ENCODE measurements around the gene PROX2. TPM values are rescaled to one million over a fixed set of nuclear protein-coding genes. Genes with fewer than 3 reads are reported as not detected.

PROX2 gene
- total RNA-seq, 1 donor from 2014 or later, result not detected

DNA sequence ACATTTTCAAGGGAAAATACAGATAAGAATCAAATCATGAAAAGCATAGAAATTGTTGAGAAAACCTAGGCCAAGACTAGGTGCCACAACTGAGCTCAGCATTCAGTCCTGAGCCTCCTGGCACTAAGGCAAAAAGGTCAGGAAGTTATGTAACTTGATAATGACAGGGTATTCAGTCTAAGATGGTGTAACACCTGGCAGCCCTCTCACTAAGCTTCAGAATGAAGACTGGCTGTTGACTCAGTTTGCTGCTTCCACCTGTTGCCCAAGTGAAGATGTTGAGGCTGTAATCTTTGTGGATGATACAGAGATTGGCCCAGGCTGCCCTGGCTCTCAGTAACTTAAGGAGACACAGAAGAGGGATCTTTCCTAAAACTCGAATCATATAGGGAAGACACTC is 19.6 kb downstream of the PROX2 start:
- intact Hi-C loops (cut with DNase I), result no loop called here
- DNase-seq (ENCODE audit: low spot score), result no peak

DNA sequence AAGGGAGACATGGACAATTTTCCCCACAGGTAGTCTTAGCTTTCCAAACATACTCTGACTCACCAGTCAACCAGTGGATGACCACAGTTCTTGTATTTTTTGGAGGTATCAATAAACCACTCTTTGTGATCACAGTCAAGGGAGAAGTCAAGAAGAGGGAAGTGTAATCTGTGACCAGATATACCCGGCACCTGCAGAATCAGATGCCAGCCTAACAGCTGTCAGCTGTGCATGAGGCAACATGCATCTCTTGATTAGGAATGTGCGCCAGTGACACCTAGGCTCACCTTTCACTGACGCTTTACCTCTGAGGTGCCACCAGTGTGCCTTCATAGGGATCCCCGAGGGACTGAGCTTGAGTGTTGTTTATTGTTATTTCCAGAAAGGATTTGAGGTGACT is 20.0 kb downstream of the PROX2 start:
- intact Hi-C loops (cut with DNase I), result no loop called here
- no peak for DNase-seq (ENCODE audit: low spot score)

DNA sequence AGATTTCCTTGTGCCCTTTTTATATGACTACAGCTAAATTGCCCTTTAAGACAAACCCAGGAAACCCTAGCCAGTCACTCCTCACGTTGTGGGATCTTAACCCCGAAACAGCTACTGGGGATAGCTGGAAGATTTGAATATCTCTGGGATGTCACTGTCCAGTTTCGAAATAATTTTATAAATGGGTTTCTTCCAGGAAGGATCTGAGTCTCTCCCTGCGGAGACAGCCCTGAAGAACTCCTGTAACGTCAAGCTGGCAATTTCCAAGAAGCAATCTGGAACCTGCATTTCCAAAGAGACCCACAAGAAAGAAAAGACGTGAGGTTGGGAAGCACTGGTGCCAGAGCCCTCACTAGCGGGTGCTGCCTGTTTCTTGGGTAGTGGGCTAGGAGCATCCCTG is 20.9 kb downstream of the PROX2 start:
- no peak for DNase-seq (ENCODE audit: low spot score)
- intact Hi-C loops (cut with DNase I), result no loop called here

DNA sequence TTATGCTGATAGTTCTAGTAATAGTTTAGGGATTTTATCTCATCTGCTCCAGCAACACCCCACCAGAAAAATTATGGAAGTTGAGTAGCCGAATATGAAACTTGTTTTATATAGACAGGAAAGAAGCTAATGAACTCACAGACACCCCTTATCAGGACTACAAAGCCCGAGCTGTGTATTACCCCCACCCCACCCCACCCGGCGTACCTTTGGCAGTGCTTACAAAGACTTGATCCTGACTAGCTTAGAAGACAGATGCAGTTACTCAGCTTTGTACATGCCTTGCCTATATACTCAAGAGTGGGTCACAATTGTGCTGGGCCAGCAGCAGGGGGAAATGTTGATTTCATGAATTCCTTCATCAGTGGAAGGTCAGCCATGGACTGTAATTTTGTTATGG is 22.4 kb downstream of the PROX2 start:
- intact Hi-C loops (cut with DNase I), result no loop called here
- DNase-seq (ENCODE audit: low spot score), result no peak

DNA sequence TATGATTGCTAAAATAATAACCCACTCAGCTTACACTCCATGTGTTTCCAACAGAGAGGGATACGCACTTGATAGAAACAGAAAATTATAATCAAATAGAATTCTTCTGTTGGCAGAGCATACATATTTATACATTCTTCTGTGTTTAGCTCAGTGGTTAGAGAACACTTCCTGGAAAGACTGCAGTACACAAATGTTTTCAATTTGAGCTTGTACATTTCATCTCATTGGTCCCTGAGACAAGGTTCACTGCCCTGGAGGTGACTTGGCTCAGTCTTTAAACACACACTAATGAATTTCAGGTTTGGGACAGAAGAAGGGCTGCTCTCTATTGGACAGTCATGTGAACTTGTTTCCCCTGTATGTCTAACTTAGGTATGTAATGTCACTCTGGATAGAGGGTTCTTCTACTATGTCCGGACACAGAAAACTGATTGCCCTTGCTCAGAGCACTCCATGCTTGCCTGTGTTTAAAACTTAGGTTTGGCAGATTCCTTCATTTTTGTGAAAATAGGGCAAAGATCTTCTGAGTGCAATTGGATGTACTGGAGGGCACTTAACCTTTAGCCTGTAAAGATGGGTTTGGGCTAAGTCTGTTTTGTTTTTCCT is 22.9 kb downstream of the PROX2 start:
- intact Hi-C loops (cut with DNase I), result no loop called here
- DNase-seq (ENCODE audit: low spot score), result no peak

DNA sequence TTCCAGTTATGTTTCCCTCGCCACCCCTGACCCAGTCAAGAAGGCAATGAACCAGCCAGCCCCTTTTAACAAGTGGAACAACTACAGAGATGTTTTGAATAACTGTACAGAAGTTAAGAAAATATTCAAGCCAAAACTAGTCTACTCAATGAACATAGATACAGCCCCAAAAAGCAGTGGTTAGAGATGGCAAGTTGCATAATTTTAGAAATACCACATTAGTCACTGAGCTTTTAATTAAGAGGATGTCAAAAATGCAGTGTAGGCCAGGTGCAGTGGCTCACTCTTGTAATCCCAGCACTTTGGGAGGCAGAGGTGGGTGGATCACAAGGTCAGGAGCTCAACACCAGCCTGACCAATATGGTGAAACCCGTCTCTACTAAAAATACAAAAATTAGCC is 27.2 kb downstream of the PROX2 start:
- no peak for DNase-seq (ENCODE audit: low spot score)
- intact Hi-C loops (cut with DNase I), result no loop called here

DNA sequence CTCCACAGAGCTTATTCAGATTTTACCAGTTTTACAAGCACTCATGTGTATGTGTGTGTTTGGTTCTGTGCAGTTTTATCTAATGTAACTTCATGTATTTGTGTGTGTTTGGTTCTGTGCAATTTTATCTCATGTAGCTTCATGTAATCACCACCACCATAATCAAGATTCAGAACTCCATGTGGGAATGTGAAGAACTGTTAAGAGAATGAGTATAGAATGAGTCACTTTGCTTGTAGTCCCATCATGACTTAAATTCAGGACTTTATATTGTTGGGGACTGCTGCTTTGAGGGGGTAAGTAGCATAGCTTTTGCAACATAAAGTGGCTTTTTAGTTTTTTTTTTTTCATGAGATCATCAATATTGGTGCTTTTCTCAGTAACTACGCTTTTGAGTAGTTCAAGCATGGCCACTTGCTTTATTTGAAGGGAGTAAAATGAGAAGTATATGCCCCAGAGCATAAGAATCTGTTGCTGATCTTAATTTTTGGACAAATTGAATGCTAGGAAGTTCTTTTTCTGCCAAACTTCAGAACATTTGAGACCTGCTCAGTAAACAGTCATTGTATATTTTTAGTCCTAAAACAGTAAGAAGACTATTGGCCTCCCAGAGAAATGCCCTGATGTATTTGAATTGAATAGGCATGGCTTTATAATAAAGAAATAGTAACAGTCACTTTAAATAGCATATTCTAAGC is 28.8 kb downstream of the PROX2 start:
- intact Hi-C loops (cut with DNase I), result no loop called here
- DNase-seq (ENCODE audit: low spot score), result no peak

DNA sequence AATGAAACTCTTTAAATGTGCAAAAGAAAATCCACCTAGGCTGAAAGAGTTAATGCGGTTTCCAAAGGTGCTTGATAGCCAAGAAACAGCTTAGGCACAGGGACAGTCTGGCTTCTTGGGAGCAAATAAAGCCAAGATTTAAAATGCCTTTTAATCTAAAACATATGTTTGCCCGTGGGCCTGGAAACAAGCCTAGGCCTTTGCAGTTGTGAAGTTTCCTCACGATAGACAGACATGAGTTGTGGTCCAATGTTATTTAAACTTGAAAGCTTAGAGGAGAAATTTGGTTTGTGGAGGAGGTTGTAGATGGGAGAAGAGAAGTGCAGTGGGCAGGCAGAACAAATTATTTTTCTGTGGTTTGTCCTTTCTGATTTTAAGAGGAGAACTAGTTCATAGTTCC is 29.8 kb downstream of the PROX2 start:
- intact Hi-C loops (cut with DNase I), result no loop called here
- DNase-seq (ENCODE audit: low spot score), result no peak

DNA sequence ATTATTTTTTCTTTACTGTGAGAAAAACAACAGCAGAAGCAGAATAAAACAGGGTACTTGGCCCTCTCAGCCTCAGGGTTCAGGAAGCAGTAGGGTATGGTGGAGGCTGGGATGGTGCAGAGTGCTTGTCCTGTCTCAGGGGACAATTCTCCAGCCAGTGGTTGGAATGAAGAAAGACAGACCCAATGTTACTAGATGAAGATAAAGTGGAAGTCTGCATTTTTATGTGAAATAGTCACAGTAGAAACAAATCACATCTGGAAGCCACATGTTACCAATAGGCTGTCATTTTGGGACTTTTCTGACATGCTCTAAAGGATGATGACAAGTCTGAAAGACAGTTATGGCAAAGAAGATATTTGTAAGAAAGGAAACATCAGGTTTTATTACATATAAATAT is 32.3 kb downstream of the PROX2 start:
- DNase-seq (ENCODE audit: low spot score), result no peak
- intact Hi-C loops (cut with DNase I), result no loop called here

DNA sequence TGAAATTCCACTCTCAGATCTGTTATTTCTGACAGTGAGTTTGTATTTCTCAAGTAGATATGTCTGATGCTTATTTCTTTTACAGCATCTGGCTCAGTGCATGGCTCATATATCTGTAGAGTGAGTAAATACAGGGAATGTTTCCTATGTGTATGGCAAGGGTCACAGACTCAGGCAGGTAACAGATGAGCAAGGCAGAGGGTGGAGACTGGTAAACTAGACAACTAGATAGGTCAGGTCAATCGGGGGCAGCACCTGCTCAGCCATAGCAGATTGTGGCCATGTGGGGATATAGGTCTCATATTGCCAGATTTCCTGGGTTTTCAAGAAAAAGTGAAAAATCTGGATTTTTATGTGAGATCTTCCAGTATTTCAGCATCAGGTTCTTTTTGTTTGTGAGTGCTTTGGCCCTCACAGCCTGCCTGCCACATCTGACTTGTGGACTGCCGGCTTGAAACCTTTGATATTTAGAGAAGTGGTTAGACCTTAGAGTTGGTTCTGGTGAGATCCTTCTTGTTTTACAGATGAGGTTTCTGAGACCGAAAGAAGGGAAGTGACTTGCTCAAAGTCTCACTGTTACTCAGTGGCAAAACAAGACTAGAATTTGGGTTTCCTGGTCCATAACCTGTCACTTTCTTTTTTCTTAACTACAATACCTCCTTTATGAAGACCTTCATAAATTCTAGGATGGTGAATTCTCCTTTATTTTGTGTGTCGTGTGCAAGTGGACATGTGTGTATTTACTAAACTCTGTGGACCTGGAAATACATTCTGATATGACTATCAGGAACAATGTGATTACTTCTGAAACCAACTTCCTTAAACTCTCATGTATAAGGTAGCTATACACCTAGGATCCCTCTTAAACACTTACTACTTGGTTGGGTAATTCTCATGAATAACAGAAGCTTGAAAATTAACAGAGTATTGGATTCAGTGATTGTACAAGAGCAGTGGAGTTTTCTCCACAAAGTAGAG is 34.4 kb downstream of the PROX2 start:
- no peak for DNase-seq (ENCODE audit: low spot score)
- intact Hi-C loops (cut with DNase I), result no loop called here

DNA sequence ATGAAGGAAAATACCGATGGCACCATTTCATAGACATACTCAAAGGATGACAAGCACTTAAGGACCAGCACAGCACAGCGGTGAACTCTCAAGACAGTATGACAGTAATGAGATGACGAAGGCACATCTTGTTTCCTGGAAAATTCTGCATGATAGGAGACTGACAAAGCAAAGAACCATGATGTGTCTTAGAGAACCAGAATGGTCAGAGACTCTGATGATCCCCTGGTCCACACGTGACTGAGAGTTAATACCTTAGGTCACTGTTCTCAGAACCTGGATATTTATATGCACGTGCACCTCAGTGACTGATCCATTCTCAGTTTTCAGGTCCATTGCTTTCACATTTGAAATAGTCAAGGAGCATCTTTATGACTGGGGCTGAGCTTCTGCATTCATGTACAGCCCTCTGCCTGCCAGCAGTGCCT is 35.3 kb downstream of the PROX2 start:
- intact Hi-C loops (cut with DNase I), result no loop called here
- no peak for DNase-seq (ENCODE audit: low spot score)

DNA sequence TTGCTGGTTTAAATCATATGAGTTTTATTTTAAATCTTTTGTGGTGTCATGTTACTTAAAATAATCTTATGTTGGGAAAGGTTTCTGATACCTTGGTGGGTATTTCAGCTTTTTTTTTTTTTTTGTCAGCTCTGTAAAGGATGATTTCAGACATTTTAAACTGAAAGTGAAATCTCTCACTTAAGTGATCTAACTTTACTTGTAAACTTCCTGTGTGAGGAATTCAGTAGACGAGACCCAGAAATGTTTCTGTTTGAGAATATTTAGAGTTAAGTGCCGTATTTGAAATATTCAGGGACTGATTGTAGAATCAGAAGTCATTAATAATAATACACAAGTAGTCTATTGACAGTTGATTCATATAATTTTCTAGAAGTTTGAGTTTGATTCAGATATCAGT is 37.8 kb downstream of the PROX2 start:
- DNase-seq (ENCODE audit: low spot score), result no peak
- intact Hi-C loops (cut with DNase I), result no loop called here

DNA sequence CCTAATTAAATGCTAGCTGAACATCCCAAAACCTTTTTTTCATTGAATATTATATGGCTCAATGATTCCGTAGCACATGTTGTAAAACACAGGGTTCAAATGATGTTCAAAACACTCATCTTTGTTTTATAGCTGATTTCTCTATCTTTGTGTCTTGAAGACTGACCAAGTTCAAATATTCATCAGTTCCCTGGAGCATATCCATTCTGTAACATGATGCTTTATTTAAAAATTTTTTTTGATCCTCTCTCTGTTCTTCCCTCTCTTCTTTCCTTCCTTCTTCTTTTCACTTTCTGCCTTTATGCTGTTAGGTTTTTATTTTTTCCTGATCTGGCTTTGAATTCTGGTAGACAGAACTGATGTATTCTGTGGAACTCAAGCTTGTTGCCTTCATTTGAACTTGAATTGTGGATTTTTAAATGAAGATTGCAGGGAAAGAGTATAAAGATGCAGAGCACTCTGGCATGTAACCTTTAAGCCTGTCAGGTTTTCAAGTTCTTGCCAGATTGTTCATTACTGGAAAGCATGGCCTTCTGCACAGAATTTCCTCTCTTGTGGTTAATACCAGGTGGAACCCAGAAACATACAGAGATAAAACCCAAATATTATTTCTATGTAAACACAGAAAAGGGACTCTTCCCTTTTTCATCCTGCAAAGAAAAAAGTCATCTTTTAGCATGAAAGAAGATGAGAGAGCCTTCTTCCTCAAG is 39.5 kb downstream of the PROX2 start:
- intact Hi-C loops (cut with DNase I), result no loop called here
- DNase-seq (ENCODE audit: low spot score), result no peak

DNA sequence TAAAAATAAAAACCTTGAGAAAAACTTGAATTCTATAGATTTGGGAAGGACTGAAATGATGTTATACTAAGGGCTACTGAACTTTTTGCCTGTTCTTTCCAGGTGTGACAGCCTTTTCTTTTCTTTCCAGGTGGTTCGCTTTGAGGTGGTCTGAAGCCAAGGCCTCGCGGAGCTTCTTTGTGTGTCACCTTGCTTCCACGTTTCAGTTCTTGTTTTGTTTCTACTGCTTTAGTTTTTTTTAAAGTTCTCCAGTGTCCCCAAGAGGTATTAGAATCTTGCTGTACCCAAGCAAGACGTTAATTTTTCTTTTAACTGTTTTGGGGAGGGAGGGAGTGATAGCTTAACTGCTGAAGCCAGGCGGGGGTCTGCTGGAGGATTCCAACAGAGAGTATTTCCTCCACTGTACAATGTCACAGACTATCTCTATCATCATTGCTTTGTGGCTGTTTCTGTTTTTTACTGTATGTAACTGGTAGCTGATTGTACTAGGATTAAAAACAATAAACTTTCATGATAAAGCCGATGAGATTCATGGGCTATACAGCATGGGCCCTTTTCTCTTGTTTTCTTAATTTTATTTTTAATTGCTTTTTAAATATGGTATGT is 40.2 kb downstream of the PROX2 start:
- intact Hi-C loops (cut with DNase I), result no loop called here
- no peak for DNase-seq (ENCODE audit: low spot score)

DNA sequence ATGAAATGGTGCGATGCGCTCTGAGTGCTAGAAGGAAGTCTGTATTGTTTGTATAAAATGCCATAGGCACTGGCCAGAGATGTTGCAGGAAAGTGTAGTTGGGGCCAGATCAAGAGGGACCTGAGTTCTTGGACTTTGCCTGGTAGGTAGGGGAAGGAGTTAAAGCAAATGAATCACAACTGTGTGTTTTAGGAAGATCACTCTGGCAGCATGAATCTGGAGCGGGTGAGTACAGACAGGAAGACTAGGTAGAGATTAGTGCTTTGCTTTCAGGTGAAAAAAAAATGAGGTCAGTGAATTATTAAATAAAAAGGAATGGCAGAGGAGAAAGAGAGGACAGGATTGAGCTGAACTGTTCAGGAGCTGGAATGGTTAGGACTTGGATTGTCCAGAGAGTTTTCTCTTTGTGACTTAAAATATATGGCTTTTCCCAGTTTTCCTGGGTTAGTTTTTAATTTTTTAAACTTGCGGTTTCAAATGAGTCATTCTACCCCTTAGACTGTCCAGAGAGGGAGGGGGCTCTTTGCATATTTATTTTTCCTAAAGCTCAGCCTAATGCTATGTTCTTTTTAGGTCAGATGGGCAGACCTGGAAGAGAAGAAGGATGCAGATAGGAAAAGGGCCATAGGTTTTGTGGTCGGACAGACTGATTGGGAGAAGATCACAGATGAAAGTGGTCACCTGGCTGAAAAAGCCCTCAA is 41.1 kb downstream of the PROX2 start:
- intact Hi-C loops (cut with DNase I), result no loop called here
- no peak for DNase-seq (ENCODE audit: low spot score)

DNA sequence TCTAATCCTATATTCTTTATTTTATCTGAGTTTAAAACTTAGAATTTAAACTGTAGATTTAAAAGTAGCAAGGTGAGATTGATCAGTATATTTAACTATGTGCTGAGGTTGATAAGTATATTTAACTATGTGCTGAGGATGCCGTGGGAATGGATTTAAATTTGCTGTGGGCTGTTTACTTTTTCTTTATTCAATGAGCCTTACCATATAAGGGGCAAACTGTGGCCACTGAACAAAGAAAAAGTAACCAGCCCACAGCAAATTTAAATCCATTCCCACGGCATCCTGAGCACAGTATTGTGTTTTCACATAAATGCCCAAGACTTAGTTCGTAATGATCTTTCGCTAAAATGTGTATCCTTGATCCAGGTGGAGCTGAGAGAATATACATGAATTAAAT is 43.1 kb downstream of the PROX2 start:
- no peak for DNase-seq (ENCODE audit: low spot score)
- intact Hi-C loops (cut with DNase I), result no loop called here

DNA sequence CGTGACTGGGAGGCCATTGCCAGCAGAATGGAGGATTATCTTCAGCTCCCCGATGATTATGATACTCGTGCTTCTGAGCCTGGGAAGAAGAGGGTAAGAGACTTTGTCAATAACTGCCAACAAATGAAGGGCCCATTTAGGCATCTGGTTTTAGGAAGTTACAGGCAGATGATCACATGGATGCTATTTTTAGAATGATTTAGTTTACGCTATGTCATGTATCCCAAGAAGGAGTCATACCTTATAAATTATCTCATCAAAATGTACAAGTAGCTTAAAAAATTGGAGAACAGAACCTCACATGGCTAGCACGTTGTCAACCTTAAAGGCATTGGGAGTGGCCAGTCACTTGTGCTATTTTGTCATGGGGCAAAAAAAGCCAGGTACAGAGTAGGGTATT is 46.7 kb downstream of the PROX2 start:
- no peak for DNase-seq (ENCODE audit: low spot score)
- intact Hi-C loops (cut with DNase I), result no loop called here

DNA sequence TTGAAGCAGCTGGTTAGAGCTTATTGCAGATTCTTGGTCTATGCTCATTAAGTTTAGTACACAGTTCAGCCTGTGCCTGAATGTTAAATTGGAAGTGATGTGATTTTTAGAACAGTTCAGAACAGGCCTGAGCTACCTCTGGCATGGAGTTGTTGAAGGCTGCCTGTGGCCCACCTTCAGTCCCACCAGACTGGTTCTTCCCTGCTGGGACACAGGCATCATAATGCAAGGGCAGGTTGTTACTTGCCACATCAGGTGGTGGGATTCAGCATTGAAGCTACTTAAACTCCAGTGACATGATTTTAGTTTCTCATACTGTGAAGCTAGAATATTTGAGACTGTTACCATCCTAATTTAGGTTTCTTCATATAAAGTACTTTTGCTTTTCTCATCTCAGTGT is 49.4 kb downstream of the PROX2 start:
- intact Hi-C loops (cut with DNase I), result no loop called here

More for the DNA sequence above, 49.4 kb downstream of the PROX2 start:
- no peak for DNase-seq (ENCODE audit: low spot score)
